CD4-positive, alpha-beta T cell (primary cell): ENCODE measurements around the gene RXFP1. TPM values are rescaled to one million over a fixed set of nuclear protein-coding genes. Genes with fewer than 3 reads are reported as not detected.

Experiments used
- ATAC-seq: fragments of 200-7000 bp; cut with Tn5 transposase; one replicate; pipeline ENCODE4 v1.10.0; 2022; ENCODE audit warnings: mild to moderate bottlenecking; ENCODE audit not compliant: poor library complexity
- CTCF ChIA-PET: fragments of 350-600 bp; sonication (Branson Sonifier 250); formaldehyde crosslinking; loops from one replicate; lab custom pipeline; 2021; ENCODE audit warnings: antibody characterized with exemption, inconsistent platforms; lab: Charles Lee
- POLR2A ChIA-PET: fragments of 350-600 bp; sonication (Branson Sonifier 250); formaldehyde crosslinking; loops from one replicate; lab custom pipeline; 2021; ENCODE audit warnings: antibody characterized with exemption, inconsistent platforms; lab: Charles Lee
- DNase-seq, 14 experiments: peaks; one replicate each; pipeline ENCODE4 v3.0.0-alpha.2; 2013 to 2020; ENCODE audit warnings: mixed read lengths in 2 of 14
- H3K27ac ChIP-seq, 2 donors: one replicate each; pipeline versions ENCODE4 v1.5.1 to v1.7.0; 2013; ENCODE audit warnings: low read length in 2 of 2, low read depth in 1 of 2, mild to moderate bottlenecking in 1 of 2
- H3K27me3 ChIP-seq, 2 experiments: 1 replicate in 1 of 2; 2 replicates in 1 of 2; pipeline versions ENCODE4 v1.6.1 to v1.7.0; 2013; ENCODE audit warnings: low read length in 2 of 2, control low read depth in 1 of 2, mild to moderate bottlenecking in 1 of 2, moderate library complexity in 1 of 2; ENCODE audit not compliant: insufficient read depth in 2 of 2, control insufficient read depth in 1 of 2
- H3K36me3 ChIP-seq: one replicate; pipeline ENCODE4 v1.6.1; 2013; ENCODE audit warnings: low read length, control low read depth; ENCODE audit not compliant: insufficient read depth
- H3K4me1 ChIP-seq: one replicate; pipeline ENCODE4 v1.6.1; 2013; ENCODE audit warnings: low read length, control low read depth; ENCODE audit not compliant: insufficient read depth
- H3K4me3 ChIP-seq: one replicate; pipeline ENCODE4 v1.5.1; 2013; ENCODE audit warnings: mild to moderate bottlenecking, low read length, moderate library complexity
- H3K9me3 ChIP-seq, 2 experiments: 1 replicate in 1 of 2; 2 replicates in 1 of 2; pipeline versions ENCODE4 v1.6.1 to v1.7.0; 2013; ENCODE audit warnings: low read length in 2 of 2, mild to moderate bottlenecking in 2 of 2, control low read depth in 1 of 2, moderate library complexity in 1 of 2; ENCODE audit not compliant: control insufficient read depth in 1 of 2, insufficient read depth in 1 of 2
- H3K27ac Mint-ChIP-seq: one replicate; pipeline ENCODE4 v1.8.0; 2020; ENCODE audit warnings: mixed read lengths
- H3K27me3 Mint-ChIP-seq: one replicate; pipeline ENCODE4 v1.8.0; 2021; ENCODE audit warnings: mixed read lengths
- H3K36me3 Mint-ChIP-seq: one replicate; pipeline ENCODE4 v1.8.0; 2021; ENCODE audit warnings: low read depth, mixed read lengths
- H3K4me1 Mint-ChIP-seq: one replicate; pipeline ENCODE4 v1.8.0; 2021; ENCODE audit warnings: low read depth, mixed read lengths
- H3K4me3 Mint-ChIP-seq: one replicate; pipeline ENCODE4 v1.8.0; 2020; ENCODE audit warnings: mild to moderate bottlenecking, mixed read lengths
- H3K9me3 Mint-ChIP-seq: one replicate; pipeline ENCODE4 v1.8.0; 2020; ENCODE audit warnings: mixed read lengths
- intact Hi-C, 2 experiments: fragments of 100-400 bp; cut with DNase I in 1 of 2; cut with micrococcal nuclease in 1 of 2; formaldehyde crosslinking; loops; one replicate each; pipeline versions ENCODE4 v1.15.1 to v1.9.0; 2023 to 2025; cut with DNase I, micrococcal nuclease
- total RNA-seq, 174 experiments: library from RNA in 2 of 174; stranded (reverse) in 2 of 174; gene quantifications; one replicate each; pipeline ENCODE4 v1.2.3 and lab custom pipeline; 2021 to 2026
- TF ChIP-seq, protein P1 (sequence below): fragments of 200-600 bp; IDR thresholded peaks from one replicate; pipeline ENCODE4 v1.8.0; 2022; ENCODE audit warnings: antibody characterized with exemption, mild to moderate bottlenecking

RXFP1 gene
- total RNA-seq, 2 experiments from 2014 or later: not detected

- H3K36me3 Mint-ChIP-seq: no peaks in the 10 kb centered on the region
- no peak overlapping the region for H3K4me3 Mint-ChIP-seq
- Histone ChIP-seq H3K4me1 (no peaks in the 10 kb centered on the region), H3K27me3 (peaks cover 3 to 5% of the 10 kb centered on the region in 2 experiments), H3K9me3 (no peaks in the 10 kb centered on the region), H3K27ac (no peak overlapping the region), H3K36me3 (no peaks in the 10 kb centered on the region), H3K4me3 (no peak overlapping the region)
- POLR2A ChIA-PET: no interaction called here
- CTCF ChIA-PET: no interaction called here
- no peaks in the 10 kb centered on the region for H3K9me3 Mint-ChIP-seq
- H3K4me1 Mint-ChIP-seq: no peaks in the 10 kb centered on the region
- DNase-seq: no peak
- intact Hi-C loops: loop anchor here in 1 of 2 experiments (10.0 kb wide), 2 partner anchors 367 to 627 kb away; no protein-coding TSS in a partner anchor
- TF ChIP-seq, protein P1, sequence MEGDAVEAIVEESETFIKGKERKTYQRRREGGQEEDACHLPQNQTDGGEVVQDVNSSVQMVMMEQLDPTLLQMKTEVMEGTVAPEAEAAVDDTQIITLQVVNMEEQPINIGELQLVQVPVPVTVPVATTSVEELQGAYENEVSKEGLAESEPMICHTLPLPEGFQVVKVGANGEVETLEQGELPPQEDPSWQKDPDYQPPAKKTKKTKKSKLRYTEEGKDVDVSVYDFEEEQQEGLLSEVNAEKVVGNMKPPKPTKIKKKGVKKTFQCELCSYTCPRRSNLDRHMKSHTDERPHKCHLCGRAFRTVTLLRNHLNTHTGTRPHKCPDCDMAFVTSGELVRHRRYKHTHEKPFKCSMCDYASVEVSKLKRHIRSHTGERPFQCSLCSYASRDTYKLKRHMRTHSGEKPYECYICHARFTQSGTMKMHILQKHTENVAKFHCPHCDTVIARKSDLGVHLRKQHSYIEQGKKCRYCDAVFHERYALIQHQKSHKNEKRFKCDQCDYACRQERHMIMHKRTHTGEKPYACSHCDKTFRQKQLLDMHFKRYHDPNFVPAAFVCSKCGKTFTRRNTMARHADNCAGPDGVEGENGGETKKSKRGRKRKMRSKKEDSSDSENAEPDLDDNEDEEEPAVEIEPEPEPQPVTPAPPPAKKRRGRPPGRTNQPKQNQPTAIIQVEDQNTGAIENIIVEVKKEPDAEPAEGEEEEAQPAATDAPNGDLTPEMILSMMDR: no peak
- no peak overlapping the region for H3K27ac Mint-ChIP-seq
- ATAC-seq: no peak
- peaks cover 15% of the 10 kb centered on the region for H3K27me3 Mint-ChIP-seq
Measured at GRCh38 chr4:158622251-158622650, 100.6 kb downstream of the RXFP1 start.

DNA sequence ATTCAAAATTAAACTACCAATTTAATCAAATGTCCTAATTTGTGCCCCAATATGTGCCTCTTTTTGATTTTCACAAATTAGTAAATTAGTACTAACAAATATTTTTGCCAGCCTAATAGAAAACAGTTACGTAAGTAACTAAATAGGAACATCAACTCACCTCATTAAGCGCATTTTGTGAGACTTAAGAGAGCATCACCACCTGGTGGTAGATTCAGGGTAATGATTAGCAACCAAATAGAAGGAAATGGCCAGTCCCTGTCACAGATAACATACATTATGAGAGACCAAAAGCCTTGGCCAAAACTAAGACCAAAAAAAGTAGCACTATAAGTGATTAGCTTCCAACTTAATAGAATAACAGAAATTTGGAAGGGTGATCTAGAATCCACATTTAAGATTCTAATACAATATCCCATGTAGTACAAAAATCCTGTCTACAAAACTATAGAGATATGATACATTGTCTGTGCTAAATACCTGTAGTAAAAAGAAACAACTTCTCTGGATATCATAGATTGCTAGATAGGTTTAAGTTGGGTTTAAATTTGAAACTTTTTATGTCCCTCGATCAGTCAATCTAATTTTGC lies 103.3 kb downstream of the RXFP1 start:
- POLR2A ChIA-PET: no interaction called here
- Histone ChIP-seq H3K27ac (no peak overlapping the region), H3K9me3 (no peaks in the 10 kb centered on the region), H3K4me3 (no peak overlapping the region), H3K36me3 (no peaks in the 10 kb centered on the region), H3K27me3 (peaks cover 0 to 3% of the 10 kb centered on the region in 2 experiments), H3K4me1 (no peaks in the 10 kb centered on the region)
- peaks cover 15% of the 10 kb centered on the region for H3K27me3 Mint-ChIP-seq
- TF ChIP-seq, protein P1: peak; percentile 61
- intact Hi-C loops: loop anchor here in 1 of 2 experiments (10.0 kb wide), 2 partner anchors 370 to 630 kb away; no protein-coding TSS in a partner anchor
- H3K36me3 Mint-ChIP-seq: no peaks in the 10 kb centered on the region
- no peaks in the 10 kb centered on the region for H3K9me3 Mint-ChIP-seq
- no peak overlapping the region for H3K4me3 Mint-ChIP-seq
- CTCF ChIA-PET: no interaction called here
- H3K27ac Mint-ChIP-seq: no peak overlapping the region
- H3K4me1 Mint-ChIP-seq: no peaks in the 10 kb centered on the region
- ATAC-seq (no peak), DNase-seq (peak in 3 of 14 experiments; percentile 22 to 48 (median 47))

GRCh38 chr4:158625544-158625943 lies 103.9 kb downstream of the RXFP1 start:
- Histone ChIP-seq H3K9me3 (no peaks in the 10 kb centered on the region), H3K4me3 (no peak overlapping the region), H3K27ac (no peak overlapping the region), H3K36me3 (no peaks in the 10 kb centered on the region), H3K4me1 (no peaks in the 10 kb centered on the region), H3K27me3 (no peaks in the 10 kb centered on the region)
- Mint-ChIP-seq H3K9me3 (no peaks in the 10 kb centered on the region), H3K36me3 (no peaks in the 10 kb centered on the region), H3K4me3 (no peak overlapping the region), H3K4me1 (no peaks in the 10 kb centered on the region), H3K27ac (no peak overlapping the region), H3K27me3 (peaks cover 15% of the 10 kb centered on the region)
- intact Hi-C loops: loop anchor here in 1 of 2 experiments (10.0 kb wide), 2 partner anchors 371 to 631 kb away; no protein-coding TSS in a partner anchor
- no peak for ATAC-seq
- ChIA-PET CTCF (no interaction called here), POLR2A (no interaction called here)
- TF ChIP-seq, protein P1: no peak
- no peak for DNase-seq
